ENCODE data around the gene FKBP2. TPM values are rescaled to one million over a fixed set of nuclear protein-coding genes. Genes with fewer than 3 reads are reported as not detected.
"Not testable (repeated sequence)": the region's sequence is repeated elsewhere in the genome, so short reads cannot be mapped to it uniquely, and the experiment has no call there.

The FKBP2 gene
- total and polyA plus RNA-seq, 5 donors from 2014 or later: 21.1 to 47.8 (median 42.6) TPM

DNA sequence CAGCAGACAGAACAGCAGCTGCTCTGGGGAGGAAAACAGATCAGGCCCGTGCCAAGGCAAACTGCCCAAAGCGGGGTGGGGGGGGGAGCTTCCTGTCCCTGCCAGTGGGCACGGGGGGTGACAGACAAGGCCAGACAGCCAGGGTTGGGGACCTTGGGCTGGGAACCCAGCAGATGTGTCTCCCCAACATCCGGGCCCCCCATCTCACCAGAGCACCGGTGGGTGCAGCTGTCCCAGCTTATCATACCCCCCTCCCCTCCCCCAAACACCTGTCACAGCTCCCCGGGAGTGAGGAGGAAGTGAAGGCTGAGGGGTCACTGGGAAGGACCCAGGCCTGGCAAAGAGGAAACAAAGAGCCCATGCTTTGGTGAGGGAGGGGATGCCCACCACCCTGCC, 4.5 kb downstream of the FKBP2 start:
- peak in 1 of 3 donors; percentile 52 for DNase-seq
- H3K4me1 Mint-ChIP-seq: peaks cover 0 to 51% (median 24%) of the 10 kb centered on the region in 4 donors

DNA sequence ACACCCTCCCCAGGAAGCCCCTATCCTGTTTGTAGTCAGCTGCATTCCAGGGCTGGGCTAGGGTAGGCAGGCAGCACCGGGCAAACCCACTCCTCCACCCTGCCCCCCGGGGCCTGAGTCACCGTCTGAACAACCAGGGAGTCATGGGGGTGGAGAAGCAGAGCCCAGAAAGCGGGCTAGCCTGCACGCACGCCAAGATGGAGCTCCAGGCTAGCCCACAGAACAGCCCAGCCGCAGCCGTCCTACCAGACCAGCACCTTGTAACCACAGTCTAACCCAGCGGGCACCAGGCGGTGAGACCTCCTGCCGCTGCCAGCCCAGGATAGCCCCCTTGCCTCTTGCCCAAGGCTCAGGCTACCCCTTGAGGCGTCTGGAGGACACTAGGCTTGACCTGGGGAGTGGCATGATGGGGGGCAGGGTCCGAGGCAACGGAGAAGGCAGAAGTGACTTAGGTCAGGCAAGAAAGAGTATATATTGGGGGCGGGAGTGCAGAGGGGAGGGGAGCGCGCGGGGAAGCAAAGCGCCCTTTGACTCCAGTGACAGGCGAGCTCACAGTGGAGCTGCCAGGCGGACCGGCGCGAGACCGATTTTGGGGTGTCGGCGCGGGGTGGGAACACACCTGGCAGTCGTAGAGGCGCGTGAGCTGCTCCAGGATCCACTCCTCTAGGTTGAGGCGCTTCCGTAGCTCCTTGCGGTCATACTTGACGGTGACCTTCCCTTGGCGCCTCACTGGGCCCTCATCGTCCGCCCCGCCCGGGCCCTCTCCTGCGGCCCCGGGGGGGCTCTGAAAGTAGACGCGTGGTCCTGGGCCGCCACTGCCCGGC, 5.1 kb downstream of the FKBP2 start:
- Mint-ChIP-seq H3K27ac (peak overlapping the region in 2 of 3 donors; percentile 48 to 85), H3K4me1 (peaks cover 0 to 52% (median 21%) of the 10 kb centered on the region in 4 donors), H3K36me3 (no peaks in the 10 kb centered on the region), H3K27me3 (no peaks in the 10 kb centered on the region), H3K9me3 (peaks cover 0 to 2% (median 0%) of the 10 kb centered on the region in 7 donors), H3K4me3 (peak overlapping the region; percentile 83 to 91 (median 86))
- peaks cover 4% of the 10 kb centered on the region for H3K36me3 ChIP-seq (ENCODE audit: control insufficient read depth, insufficient read depth, low read length)
- peak overlapping the region; percentile 37 for H3K4me3 ChIP-seq (ENCODE audit: low read depth, low read length)
- ATAC-seq (ENCODE audit: low read depth in 2 of 2) (no peak), DNase-seq (peak; percentile 38 to 62 (median 50))
- no peaks in the 10 kb centered on the region for H3K9me3 ChIP-seq (ENCODE audit: control insufficient read depth in 2 of 2, low read length in 2 of 2)
- H3K27me3 ChIP-seq (ENCODE audit: control insufficient read depth, insufficient read depth, low read length): no peaks in the 10 kb centered on the region
- H3K4me1 ChIP-seq (ENCODE audit: control insufficient read depth, insufficient read depth, low read length, poor library complexity, severe bottlenecking): peaks cover 57% of the 10 kb centered on the region
- peak overlapping the region; percentile 55 for H3K27ac ChIP-seq (ENCODE audit: insufficient read depth, low read length, poor library complexity, severe bottlenecking)

More for the DNA sequence above, 4.5 kb downstream of the FKBP2 start:
- no peak for ATAC-seq (ENCODE audit: low read depth in 2 of 2)
- H3K4me1 ChIP-seq (ENCODE audit: control insufficient read depth, insufficient read depth, low read length, poor library complexity, severe bottlenecking): peaks cover 54% of the 10 kb centered on the region
- peak overlapping the region; percentile 83 to 91 (median 86) for H3K4me3 Mint-ChIP-seq
- H3K27me3 Mint-ChIP-seq: no peaks in the 10 kb centered on the region
- peaks cover 0 to 2% (median 0%) of the 10 kb centered on the region in 7 donors for H3K9me3 Mint-ChIP-seq
- peaks cover 4% of the 10 kb centered on the region for H3K36me3 ChIP-seq (ENCODE audit: control insufficient read depth, insufficient read depth, low read length)
- peak overlapping the region in 2 of 3 donors; percentile 5 to 85 for H3K27ac Mint-ChIP-seq
- H3K9me3 ChIP-seq (ENCODE audit: control insufficient read depth in 2 of 2, low read length in 2 of 2): no peaks in the 10 kb centered on the region
- peak overlapping the region; percentile 37 for H3K4me3 ChIP-seq (ENCODE audit: low read depth, low read length)
- peak overlapping the region; percentile 55 for H3K27ac ChIP-seq (ENCODE audit: insufficient read depth, low read length, poor library complexity, severe bottlenecking)
- H3K27me3 ChIP-seq (ENCODE audit: control insufficient read depth, insufficient read depth, low read length): no peaks in the 10 kb centered on the region
- H3K36me3 Mint-ChIP-seq: no peaks in the 10 kb centered on the region

DNA sequence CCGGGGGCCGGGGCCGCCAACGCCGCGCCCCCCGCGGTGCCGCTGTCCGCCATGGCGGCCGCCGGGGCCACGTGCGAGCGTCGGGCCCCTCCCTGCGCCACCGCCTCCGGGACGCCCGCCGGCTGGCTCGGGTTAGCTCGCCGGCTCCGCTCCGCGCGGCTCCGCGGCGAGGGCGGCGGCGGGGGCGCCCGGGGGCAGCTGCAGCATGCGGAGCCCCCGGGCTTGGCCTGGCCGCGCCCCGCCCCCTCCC, 5.7 kb downstream of the FKBP2 start:
- not testable (repeated sequence) for H3K9me3 ChIP-seq (ENCODE audit: control insufficient read depth in 2 of 2, low read length in 2 of 2); H3K27ac ChIP-seq (ENCODE audit: insufficient read depth, low read length, poor library complexity, severe bottlenecking); H3K9me3 Mint-ChIP-seq; H3K36me3 ChIP-seq (ENCODE audit: control insufficient read depth, insufficient read depth, low read length); H3K27ac Mint-ChIP-seq; H3K4me3 ChIP-seq (ENCODE audit: low read depth, low read length); H3K27me3 Mint-ChIP-seq; H3K36me3 Mint-ChIP-seq; H3K27me3 ChIP-seq (ENCODE audit: control insufficient read depth, insufficient read depth, low read length); DNase-seq
- Mint-ChIP-seq H3K4me1 (peaks cover 0 to 49% (median 21%) of the 10 kb centered on the region in 4 donors), H3K4me3 (peak overlapping the region; percentile 82 to 92 (median 89))
- peak; percentile 4 to 17 for ATAC-seq (ENCODE audit: low read depth in 2 of 2)
- H3K4me1 ChIP-seq (ENCODE audit: control insufficient read depth, insufficient read depth, low read length, poor library complexity, severe bottlenecking): peaks cover 59% of the 10 kb centered on the region

- Histone ChIP-seq H3K36me3 (ENCODE audit: control insufficient read depth, insufficient read depth, low read length) (peaks cover 4% of the 10 kb centered on the region), H3K4me3 (ENCODE audit: low read depth, low read length) (peak within 1 kb of the TSS; percentile 87), H3K9me3 (ENCODE audit: control insufficient read depth in 2 of 2, low read length in 2 of 2) (no peaks in the 10 kb centered on the region), H3K27ac (ENCODE audit: insufficient read depth, low read length, poor library complexity, severe bottlenecking) (peak within 1 kb of the TSS; percentile 64), H3K4me1 (ENCODE audit: control insufficient read depth, insufficient read depth, low read length, poor library complexity, severe bottlenecking) (peaks cover 59% of the 10 kb centered on the region), H3K27me3 (ENCODE audit: control insufficient read depth, insufficient read depth, low read length) (no peaks in the 10 kb centered on the region)
- Mint-ChIP-seq H3K27ac (peak within 1 kb of the TSS; percentile 44 to 86 (median 85)), H3K36me3 (no peaks in the 10 kb centered on the region), H3K4me1 (peaks cover 0 to 54% (median 20%) of the 10 kb centered on the region in 4 donors), H3K27me3 (no peaks in the 10 kb centered on the region), H3K4me3 (peak within 1 kb of the TSS; percentile 83 to 92 (median 90)), H3K9me3 (peaks cover 0 to 2% (median 0%) of the 10 kb centered on the region in 7 donors)
- DNase-seq: peak; percentile 71 to 84 (median 78)
- ATAC-seq (ENCODE audit: low read depth in 2 of 2): peak; percentile 62 to 65
These were observed 6.2 kb downstream of the FKBP2 start, which contains the start of gene PPP1R14B for GRCh38 chr11:64246871-64247728. TSS of gene PPP1R14B (minus strand) at chr11:64246943. CDS start at chr11:64246673, 270 bp downstream.

DNA sequence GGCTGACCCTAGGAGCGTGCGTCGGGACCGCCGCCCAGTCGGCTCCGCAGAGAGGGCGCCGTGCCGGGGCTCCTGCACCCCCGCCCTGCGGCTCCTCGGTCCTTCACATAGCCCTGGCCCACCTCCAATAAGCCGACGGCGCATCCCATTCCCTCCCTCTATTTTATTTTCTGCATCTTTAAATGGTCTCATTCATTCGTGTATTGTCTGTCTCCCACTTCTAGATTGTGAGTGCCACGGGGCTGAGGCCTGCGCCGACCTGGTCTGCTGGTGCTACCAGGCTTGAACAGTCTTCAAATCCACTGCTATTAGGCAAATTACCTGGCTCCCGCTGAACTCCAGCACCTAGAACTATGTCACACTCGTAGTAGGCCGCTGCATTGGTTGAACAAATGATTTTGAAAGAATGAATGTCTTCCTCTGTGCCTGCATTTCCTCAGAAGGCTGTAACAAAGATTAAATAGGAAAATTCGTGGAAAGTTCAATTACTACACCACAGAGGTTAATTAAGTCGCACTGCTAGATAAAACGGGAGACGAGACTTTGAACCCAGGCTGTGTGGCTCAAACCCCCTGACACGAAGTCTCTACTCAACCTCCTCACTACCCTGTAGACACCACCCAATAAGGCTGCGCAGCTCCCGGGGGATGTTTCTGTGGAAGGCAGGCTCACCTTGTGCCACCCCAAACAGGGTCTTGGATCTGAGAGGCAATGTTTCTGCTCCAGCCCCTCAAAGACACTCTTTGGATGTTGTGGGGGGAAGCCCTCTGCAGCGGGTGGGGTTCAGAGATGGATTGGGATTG, 7.0 kb downstream of the FKBP2 start:
- Histone ChIP-seq H3K4me1 (ENCODE audit: control insufficient read depth, insufficient read depth, low read length, poor library complexity, severe bottlenecking) (peaks cover 57% of the 10 kb centered on the region), H3K4me3 (ENCODE audit: low read depth, low read length) (no peak overlapping the region), H3K27ac (ENCODE audit: insufficient read depth, low read length, poor library complexity, severe bottlenecking) (no peak overlapping the region), H3K36me3 (ENCODE audit: control insufficient read depth, insufficient read depth, low read length) (peaks cover 4% of the 10 kb centered on the region), H3K27me3 (ENCODE audit: control insufficient read depth, insufficient read depth, low read length) (no peaks in the 10 kb centered on the region), H3K9me3 (ENCODE audit: control insufficient read depth in 2 of 2, low read length in 2 of 2) (no peaks in the 10 kb centered on the region)
- Mint-ChIP-seq H3K27me3 (no peaks in the 10 kb centered on the region), H3K9me3 (peaks cover 0 to 2% (median 0%) of the 10 kb centered on the region in 7 donors), H3K4me1 (peaks cover 0 to 49% (median 18%) of the 10 kb centered on the region in 4 donors), H3K4me3 (peak overlapping the region; percentile 66 to 92 (median 84)), H3K27ac (peak overlapping the region in 2 of 3 donors; percentile 12 to 86), H3K36me3 (no peaks in the 10 kb centered on the region)
- ATAC-seq (ENCODE audit: low read depth in 2 of 2): no peak
- no peak for DNase-seq

GRCh38 chr11:64248578-64248977, 7.7 kb downstream of the FKBP2 start:
- H3K27ac Mint-ChIP-seq: no peak overlapping the region

DNA sequence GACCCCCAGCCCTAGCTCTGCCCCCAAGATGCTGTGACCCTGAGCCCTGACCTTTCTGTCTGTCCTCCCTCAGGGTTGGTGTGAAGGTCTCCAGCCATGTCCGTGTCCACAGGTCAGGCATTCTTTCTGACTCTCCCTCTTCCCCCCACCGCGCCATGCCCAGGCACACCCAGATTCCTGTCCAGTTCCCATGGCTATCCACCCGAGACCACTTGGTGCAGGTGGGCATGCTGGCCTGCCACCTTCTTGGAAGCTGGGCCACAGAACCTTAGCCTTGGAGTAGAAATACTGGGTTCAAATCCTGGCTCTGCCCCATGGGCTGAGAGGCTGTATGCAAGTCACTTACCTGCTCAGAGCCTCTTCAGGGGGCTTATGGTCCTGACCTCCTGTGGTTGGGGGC, 8.1 kb downstream of the FKBP2 start:
- Mint-ChIP-seq H3K9me3 (peaks cover 0 to 2% (median 0%) of the 10 kb centered on the region in 7 donors), H3K4me3 (peak overlapping the region; percentile 22 to 92 (median 36)), H3K4me1 (peaks cover 0 to 45% (median 13%) of the 10 kb centered on the region in 4 donors), H3K36me3 (no peaks in the 10 kb centered on the region), H3K27ac (peak overlapping the region in 1 of 3 donors; percentile 76), H3K27me3 (no peaks in the 10 kb centered on the region)
- Histone ChIP-seq H3K36me3 (ENCODE audit: control insufficient read depth, insufficient read depth, low read length) (no peaks in the 10 kb centered on the region), H3K4me3 (ENCODE audit: low read depth, low read length) (no peak overlapping the region), H3K9me3 (ENCODE audit: control insufficient read depth in 2 of 2, low read length in 2 of 2) (no peaks in the 10 kb centered on the region), H3K27ac (ENCODE audit: insufficient read depth, low read length, poor library complexity, severe bottlenecking) (no peak overlapping the region), H3K4me1 (ENCODE audit: control insufficient read depth, insufficient read depth, low read length, poor library complexity, severe bottlenecking) (peaks cover 57% of the 10 kb centered on the region), H3K27me3 (ENCODE audit: control insufficient read depth, insufficient read depth, low read length) (no peaks in the 10 kb centered on the region)
- DNase-seq: no peak
- ATAC-seq (ENCODE audit: low read depth in 2 of 2): no peak

More at GRCh38 chr11:64248578-64248977, 7.7 kb downstream of the FKBP2 start:
- Histone ChIP-seq H3K36me3 (ENCODE audit: control insufficient read depth, insufficient read depth, low read length) (no peaks in the 10 kb centered on the region), H3K27ac (ENCODE audit: insufficient read depth, low read length, poor library complexity, severe bottlenecking) (no peak overlapping the region), H3K4me1 (ENCODE audit: control insufficient read depth, insufficient read depth, low read length, poor library complexity, severe bottlenecking) (peaks cover 57% of the 10 kb centered on the region), H3K27me3 (ENCODE audit: control insufficient read depth, insufficient read depth, low read length) (no peaks in the 10 kb centered on the region), H3K9me3 (ENCODE audit: control insufficient read depth in 2 of 2, low read length in 2 of 2) (no peaks in the 10 kb centered on the region), H3K4me3 (ENCODE audit: low read depth, low read length) (no peak overlapping the region)
- peak overlapping the region; percentile 3 to 92 (median 52) for H3K4me3 Mint-ChIP-seq
- no peak for DNase-seq
- no peak for ATAC-seq (ENCODE audit: low read depth in 2 of 2)
- no peaks in the 10 kb centered on the region for H3K36me3 Mint-ChIP-seq
- peaks cover 0 to 45% (median 15%) of the 10 kb centered on the region in 4 donors for H3K4me1 Mint-ChIP-seq
- no peaks in the 10 kb centered on the region for H3K27me3 Mint-ChIP-seq
- peaks cover 0 to 2% (median 0%) of the 10 kb centered on the region in 7 donors for H3K9me3 Mint-ChIP-seq
